Stimulated activated CD8-positive, alpha-beta memory T cell treated with anti-CD3 and anti-CD28 coated beads, Interleukin-12 subunit alpha, Interleukin-12 subunit beta, amount 100 ng/mL, for 1 hour (primary cell): Measurements from ENCODE around the gene SPOPL.
"Not testable (repeated sequence)": the region's sequence is repeated elsewhere in the genome, so short reads cannot be mapped to it uniquely, and the experiment has no call there.

ENCODE experiments used
- DNase-seq: peaks from one replicate; pipeline ENCODE4 v3.0.0-alpha.2; 2020; ENCODE audit warnings: low read depth

Gene SPOPL

DNA sequence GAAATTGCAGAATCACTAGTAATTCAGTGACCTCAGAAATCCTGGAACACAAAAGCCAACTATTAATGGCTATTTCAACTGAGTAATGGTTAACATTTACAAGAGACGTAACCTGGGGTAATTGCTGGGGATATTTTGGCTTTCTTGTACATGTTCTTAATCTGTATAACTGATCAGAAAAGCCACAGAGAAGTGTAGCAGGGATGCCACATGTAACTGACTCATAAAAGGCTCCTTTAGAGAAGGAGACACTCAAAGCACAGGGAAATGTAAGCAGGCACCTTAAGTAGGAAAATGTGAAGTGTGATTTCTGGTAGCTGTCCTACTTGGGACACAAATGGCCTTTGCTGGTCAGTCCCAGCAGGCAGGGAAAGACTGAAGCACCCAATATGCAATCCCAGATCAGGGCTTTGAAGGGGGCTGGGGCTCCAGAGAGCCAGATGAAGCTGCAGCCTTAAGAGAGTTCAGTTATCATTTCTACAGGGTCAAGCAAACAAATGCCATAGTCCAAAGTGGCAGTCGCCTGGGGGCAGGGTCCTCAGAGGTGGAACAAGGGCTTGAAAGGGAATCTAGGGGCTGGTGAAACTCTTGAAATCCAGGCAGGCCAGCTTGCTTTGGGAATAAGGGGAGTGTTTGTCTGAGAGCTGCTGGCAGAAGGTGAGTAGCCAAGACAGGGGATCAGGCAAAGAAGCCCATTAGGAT is 7.2 kb upstream of the SPOPL start:
- no peak for DNase-seq

- DNase-seq = no peak
These were observed 6.2 kb upstream of the SPOPL start for GRCh38 chr2:138495384-138495783.

DNA sequence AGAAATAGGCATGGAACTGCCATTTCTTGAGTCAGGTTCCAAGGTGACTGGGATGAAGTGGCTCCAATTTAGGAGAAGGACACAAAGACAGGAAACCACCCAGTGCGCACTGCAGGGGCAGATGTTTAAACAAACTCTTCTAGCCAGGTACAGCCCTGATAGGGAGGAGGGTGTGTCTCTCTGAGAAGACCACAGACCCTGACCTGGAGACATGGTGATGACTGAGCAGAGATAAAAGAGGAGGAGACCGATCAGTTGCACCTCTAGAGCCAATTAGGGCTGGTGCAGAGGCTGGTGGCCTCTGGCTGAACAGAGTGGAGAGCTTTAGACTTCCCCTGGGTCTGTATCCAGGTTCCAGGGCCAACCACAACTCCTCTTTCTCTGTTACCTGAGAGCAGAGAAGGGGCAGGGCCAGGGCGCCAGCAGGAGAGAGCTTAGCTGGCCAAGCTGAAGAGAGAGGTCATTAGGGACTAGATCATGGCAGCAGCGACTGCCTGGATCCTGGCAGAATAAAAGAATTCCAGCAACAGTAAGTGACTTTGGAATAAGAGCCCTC is 5.4 kb upstream of the SPOPL start:
- no peak for DNase-seq

- DNase-seq = no peak
These were observed 4.3 kb upstream of the SPOPL start for GRCh38 chr2:138497294-138497693.

- no peak for DNase-seq
These were observed 1.9 kb upstream of the SPOPL start for GRCh38 chr2:138499684-138500083.

DNA sequence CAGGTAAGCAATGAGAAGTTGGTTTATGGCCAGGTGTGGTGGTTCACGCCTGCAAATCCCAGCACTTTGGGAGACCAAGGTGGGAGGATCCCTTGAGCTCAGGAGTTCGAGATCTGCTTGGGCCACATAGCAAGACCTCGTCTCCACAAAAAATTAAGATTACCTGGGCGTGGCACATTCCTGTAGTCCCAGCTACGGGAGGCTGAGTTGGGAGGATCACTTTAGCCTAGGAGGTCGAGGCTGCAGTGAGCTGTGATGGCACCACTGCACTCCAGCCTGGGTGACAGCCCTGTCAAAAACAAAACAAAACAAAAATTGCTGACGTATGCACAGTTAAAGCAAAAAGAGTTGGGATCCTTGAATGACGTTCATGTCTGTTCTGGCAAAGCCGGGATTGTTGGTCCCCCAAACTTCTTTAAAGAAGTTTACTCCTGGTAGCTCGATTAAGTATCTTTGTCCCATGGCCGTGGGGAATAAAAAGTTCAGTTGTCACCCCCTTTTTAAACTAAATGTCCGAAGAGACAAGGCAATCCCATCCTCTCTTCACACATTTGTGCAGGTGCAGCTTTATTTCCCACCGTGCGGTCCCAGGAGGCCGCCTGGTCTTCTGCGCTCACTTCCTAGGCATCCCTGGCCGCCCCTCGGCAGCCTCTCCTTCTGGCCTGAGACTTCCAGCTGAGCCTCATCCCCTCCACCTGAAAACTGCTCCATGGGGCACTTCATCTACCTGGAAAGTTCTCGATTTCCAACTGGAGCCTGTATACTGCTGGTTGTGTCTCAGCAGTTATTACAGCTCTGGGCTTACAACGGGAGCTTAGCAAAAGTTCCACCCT is 762 bp upstream of the SPOPL start:
- no peak for DNase-seq

DNA sequence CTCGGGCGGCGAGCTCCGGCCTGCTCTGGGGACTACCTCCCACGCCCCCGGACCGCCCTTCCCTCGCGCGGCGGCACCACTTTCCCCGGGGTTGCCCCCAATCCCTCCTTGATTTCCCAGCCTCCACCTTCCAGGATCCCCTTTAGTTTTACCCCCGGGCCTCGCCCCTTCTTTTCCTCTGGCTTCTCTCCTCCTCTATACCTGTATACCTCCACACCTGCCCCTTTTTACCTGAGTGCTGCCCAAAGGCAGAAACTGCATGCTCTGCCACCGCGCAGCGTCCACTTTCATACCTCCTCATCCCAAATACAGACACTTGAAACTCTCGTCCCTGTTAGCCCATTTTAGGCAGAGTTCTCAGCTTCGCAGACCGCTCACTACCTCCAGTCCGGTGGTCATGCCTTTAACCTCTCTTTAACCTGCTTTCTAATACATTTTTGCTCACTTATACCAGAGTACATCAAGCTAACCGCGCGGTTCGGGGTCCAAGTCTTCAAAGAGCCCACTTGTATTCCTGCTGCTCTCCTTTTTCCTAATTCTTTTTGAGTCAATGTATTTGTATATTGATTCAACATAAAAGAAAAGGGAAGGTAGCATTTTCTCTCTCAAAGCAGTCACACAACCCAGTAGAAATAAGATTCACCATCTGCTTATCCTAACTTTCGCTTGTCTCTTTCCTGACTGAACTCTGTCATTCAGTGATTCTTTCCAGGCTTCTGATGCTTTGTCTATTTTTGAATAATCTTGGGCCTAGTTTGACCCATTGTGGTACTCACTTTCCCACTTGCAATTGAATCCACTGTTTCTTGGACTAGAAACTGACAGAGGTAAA is 901 bp downstream of the SPOPL start:
- DNase-seq = no peak

DNA sequence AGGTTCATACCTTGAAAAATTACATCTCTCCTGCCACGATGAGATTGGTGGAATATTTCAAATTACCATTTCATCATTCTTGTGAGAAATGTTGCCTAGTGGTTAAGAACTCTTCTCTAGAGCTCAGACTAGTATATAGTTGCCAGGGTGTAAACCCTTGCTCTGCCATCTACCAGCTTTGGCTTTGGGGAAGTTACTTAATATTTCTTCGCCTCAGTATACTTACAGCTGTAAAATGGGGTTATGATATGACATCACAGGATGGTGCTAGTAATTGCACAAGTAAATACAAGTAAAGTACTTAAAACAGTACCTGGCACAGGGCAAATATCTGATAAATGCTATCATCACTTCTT is 1.5 kb downstream of the SPOPL start:
- DNase-seq = no peak

DNA sequence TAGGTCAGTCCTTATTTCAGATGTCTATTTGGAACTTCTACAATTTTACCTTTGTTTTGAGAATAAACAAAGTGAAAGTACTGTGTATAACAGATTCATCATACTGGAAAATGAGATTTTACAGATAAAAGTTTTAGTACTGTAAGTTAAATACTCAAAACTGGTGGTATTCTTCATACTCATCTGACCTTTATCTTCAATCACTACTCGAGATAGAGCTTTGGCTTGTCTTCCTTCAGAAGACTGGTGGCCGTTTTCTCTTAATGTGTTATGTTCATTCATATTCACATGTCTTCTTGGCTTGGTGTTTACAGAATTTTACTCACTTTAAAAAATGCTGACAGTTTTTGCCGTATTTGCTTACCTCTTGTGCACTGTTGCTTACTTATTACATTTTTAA is 2.1 kb downstream of the SPOPL start:
- no peak for DNase-seq

DNA sequence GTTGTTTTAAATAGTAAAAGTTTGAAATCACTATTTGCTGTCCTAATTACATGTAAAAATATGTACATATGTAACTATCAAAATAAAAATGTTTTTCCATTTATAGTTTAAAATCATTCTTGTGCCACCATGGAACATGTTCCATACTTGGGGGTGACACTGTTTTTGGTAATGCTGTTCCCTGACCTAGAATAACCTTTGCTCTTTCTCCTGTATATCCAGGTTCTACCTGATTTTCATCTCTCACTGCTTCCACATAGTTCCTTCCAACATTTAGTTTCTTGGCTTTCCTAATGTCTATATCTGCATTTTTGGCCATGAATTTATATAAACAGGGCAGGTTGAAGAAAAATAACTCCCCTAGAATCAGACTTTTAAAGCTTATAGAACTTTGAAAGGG is 2.5 kb downstream of the SPOPL start:
- no peak for DNase-seq

- DNase-seq = no peak
These were observed 3.1 kb downstream of the SPOPL start for GRCh38 chr2:138504546-138505235.

- DNase-seq = no peak
These were observed 5.7 kb downstream of the SPOPL start for GRCh38 chr2:138507267-138507666.

DNA sequence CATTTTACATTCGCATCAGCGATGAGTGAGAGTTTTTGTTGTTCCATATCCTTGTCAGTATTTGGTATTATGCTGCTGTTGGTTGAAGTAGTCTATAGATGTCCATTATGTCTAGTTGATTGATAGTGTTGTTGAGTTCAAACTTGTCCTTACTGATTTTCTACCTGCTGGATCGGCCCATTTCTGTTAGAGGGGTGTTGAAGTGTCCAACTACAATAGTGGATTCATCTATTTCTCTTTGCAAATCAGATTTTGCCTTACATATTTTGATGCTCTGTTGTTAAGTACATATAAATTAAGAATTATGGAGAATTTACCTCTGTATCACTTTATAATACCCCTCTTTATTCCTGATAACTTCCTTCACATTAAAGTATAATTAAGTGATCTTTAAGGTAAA is 8.7 kb downstream of the SPOPL start:
- no peak for DNase-seq

GRCh38 chr2:138512672-138513071 is 11.1 kb downstream of the SPOPL start:
- DNase-seq = no peak

- DNase-seq = no peak
These were observed 12.6 kb downstream of the SPOPL start for GRCh38 chr2:138514173-138514572.

DNA sequence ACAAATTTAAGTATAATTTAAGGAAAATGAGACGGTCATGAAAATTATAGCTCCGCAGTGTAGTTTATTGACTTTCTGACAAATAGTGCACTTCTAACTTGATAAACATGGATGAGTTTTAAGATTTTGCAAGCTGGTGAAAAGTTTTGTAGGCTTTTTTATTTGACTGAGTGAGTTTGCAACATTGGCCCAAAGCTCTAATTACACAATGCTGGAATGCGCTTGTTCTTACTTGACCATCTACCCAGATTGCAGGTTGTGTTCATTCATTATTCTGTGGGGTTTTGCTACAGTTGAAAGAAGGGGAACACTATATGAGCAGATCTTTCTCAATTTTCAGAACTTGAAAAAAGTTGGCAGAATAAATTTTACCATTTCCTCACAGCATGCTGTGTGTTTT is 13.5 kb downstream of the SPOPL start:
- no peak for DNase-seq

DNA sequence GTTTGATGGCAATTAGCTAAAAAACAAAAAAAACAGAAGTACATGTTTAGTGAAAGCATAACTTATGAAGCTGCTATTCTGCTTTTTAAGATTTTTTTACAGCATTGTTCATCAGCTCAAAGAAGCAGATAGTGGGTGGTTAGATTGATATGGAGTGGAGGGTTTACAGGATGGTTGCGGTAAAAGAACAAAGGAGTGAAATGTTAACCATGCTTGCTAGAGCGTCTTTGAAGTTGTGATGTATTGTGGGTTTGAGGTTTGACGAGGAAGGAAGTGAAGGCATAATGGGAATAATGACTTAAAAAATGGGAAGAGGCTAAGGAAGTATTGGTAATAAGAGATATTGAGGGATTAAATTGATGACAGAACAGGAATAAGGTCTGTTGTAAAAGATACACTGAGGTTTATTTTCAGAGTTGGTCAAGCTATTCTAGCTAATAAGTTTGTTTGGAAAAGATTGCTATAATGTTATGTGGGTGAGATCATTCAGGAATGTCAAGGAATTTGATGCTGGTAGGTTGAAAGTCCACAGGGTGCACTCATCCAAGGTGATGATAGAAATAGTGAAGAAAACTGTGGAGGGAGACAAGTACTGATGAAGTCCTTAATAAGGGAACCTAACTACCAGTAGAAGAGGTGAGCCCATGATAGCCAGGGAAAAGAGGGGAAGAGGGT is 14.6 kb downstream of the SPOPL start:
- DNase-seq = no peak

GRCh38 chr2:138518860-138519259 is 17.3 kb downstream of the SPOPL start:
- no peak for DNase-seq

DNA sequence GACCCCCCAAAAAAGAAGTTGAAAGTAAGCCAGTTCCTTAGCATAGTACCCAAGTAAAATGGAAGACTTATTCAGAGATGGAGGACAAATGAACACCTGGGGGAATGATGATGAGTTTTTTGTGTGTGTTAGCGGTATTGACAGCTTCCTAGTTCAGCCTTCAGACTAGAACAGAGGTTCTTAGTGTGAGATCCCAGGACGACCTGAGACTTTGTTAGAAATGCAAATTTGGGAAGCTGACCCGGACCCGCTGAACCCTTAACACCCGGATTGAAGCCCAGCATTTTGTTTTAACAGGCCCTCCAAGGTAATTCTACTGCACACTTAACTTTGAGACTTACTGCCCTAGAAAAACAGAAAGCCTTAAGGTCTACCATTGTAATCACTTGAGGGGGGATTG is 20.3 kb downstream of the SPOPL start:
- no peak for DNase-seq

DNA sequence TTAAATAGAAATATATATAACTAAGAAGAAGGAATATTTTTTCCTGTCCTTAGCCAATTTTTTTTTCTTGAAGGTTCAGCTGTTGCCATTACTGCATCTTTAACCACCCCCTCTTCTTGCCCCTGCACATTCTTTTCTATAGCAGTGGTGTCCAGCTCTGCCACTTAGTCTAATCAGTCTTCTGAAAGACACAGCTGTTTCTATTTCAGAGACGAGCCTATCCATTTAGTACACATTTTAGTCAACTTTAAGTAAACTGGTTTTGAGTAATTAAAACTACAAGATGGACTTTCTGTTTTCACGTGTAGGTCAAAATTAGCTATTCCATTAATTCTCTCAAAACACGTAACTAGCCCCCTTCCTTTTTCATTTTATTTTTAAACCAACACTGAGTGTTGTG is 21.0 kb downstream of the SPOPL start:
- DNase-seq = no peak

DNA sequence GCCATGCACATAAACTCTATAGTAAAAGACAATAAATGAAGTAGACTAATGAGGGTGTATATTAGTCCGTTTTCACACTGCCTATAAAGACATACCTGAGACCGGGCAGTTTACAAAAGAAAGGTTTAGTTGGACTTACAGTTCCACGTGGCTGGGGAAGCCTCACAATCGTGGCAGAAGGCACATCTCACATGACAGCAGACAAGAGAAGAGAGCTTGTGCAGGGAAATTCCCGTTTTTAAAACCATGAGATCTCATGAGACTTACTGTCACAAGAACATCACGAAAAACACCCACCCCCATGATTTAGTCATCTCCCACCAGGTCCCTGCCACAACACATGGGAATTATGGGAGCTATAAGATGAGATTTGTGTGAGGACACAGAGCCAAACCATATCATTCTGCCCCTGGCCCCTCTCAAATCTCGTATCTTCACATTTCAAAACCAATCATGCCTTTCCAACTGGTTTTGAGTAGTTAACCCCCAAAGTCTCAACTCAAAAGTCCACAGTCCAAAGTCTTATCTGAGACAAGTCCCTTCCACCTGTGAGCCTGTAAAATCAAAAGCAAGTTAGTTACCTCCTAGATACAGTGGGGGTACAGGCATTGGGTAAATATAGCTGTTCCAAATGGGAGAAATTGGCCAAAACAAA is 21.6 kb downstream of the SPOPL start:
- not testable (repeated sequence) for DNase-seq
